ENCODE data around the gene CHP1. TPM values are rescaled to one million over a fixed set of nuclear protein-coding genes. Genes with fewer than 3 reads are reported as not detected.

CHP1 gene
- total and polyA plus RNA-seq, 2 of the 8 experiments (the other 6 are each of a cell fraction or from before 2014, with no cell fraction given), result 45.2 to 89.0 TPM

GRCh38 chr15:41259546-41260189 is 28.6 kb downstream of the CHP1 start:
- no peak overlapping the region for H3K27ac ChIP-seq (ENCODE audit: low read depth, low read length)
- H2AK5ac ChIP-seq (ENCODE audit: low read depth, low read length), result no peak overlapping the region
- H3K4me2 ChIP-seq (ENCODE audit: insufficient read depth in 1 of 2, low read depth in 2 of 2, low read length in 2 of 2), result no peak overlapping the region
- no peak overlapping the region for H2BK12ac ChIP-seq (ENCODE audit: low read depth, low read length)
- H3K79me2 ChIP-seq (ENCODE audit: control insufficient read depth in 1 of 2, insufficient read depth in 2 of 2, low read length in 2 of 2), result no peaks in the 10 kb centered on the region
- no peak overlapping the region for H2BK120ac ChIP-seq (replicated peaks; ENCODE audit: low read depth, low read length)
- no peaks in the 10 kb centered on the region for H3K23me2 ChIP-seq (ENCODE audit: low read depth, low read length)
- no peaks in the 10 kb centered on the region for H3K9me3 ChIP-seq (ENCODE audit: insufficient read depth in 2 of 2, low read depth in 1 of 2, low read length in 1 of 2)
- DNase-seq (ENCODE audit: low read depth in 1 of 2, low spot score in 2 of 2) (no peak), FAIRE-seq (no peak)
- H2BK5ac ChIP-seq (ENCODE audit: low read depth, low read length), result no peak overlapping the region
- H2BK15ac ChIP-seq (ENCODE audit: low read length), result no peak overlapping the region
- no peak overlapping the region for H3K9ac ChIP-seq (replicated peaks in 1 of 4; ENCODE audit: extremely low read depth in 1 of 4, low read depth in 3 of 4, low read length in 3 of 4)
- no peaks in the 10 kb centered on the region for H4K20me1 ChIP-seq (replicated peaks in 1 of 2; ENCODE audit: control insufficient read depth in 1 of 2, insufficient read depth in 2 of 2, low read length in 2 of 2)
- H3K36me3 ChIP-seq (ENCODE audit: control insufficient read depth in 2 of 4, insufficient read depth in 4 of 4, low read length in 3 of 4), result peaks cover 0 to 12% (median 3%) of the 10 kb centered on the region in 4 experiments; a peak in 3 of 8 replicates
- H4K8ac ChIP-seq (ENCODE audit: extremely low read depth, insufficient read depth, low read length), result no peak overlapping the region
- no peak overlapping the region for H3K4ac ChIP-seq (replicated peaks; ENCODE audit: insufficient read length, low read depth, low read length)
- H2AFZ ChIP-seq (ENCODE audit: low read length), result no peak overlapping the region
- ChIA-PET POLR2A (ENCODE audit: partially characterized antibody) (interaction anchor here (1.3 kb wide), 1 partner anchor 24 kb away, joined by 3 read pairs; no protein-coding TSS in a partner anchor), CTCF (ENCODE audit: partially characterized antibody) (interaction anchor here (0.6 to 1.5 kb wide), 3 partner anchors 29 to 252 kb away, joined by 3 to 5 read pairs (median 4); partner anchors contain the start of gene CHP1)
- no peak overlapping the region for H3K23ac ChIP-seq (ENCODE audit: insufficient read length)
- H4K5ac ChIP-seq (ENCODE audit: insufficient read length, low read depth, low read length), result no peak overlapping the region
- H3K79me1 ChIP-seq (ENCODE audit: low read depth, low read length), result no peaks in the 10 kb centered on the region
- H3K4me3 ChIP-seq (ENCODE audit: extremely low read depth in 1 of 4, insufficient read depth in 2 of 4, low read depth in 3 of 4, low read length in 4 of 4), result no peak overlapping the region
- no peak overlapping the region for H4K91ac ChIP-seq (replicated peaks; ENCODE audit: insufficient read length, low read length)
- H3K18ac ChIP-seq (ENCODE audit: extremely low read depth, low read length), result no peak overlapping the region
- H3K56ac ChIP-seq (replicated peaks; ENCODE audit: insufficient read length, low read depth, low read length), result no peak overlapping the region
- H3K4me1 ChIP-seq (replicated peaks in 1 of 4; ENCODE audit: control insufficient read depth in 3 of 4, insufficient read depth in 4 of 4, low read length in 3 of 4), result peaks cover 0 to 3% (median 2%) of the 10 kb centered on the region in 4 experiments; a peak in 6 of 7 replicates
- H3K14ac ChIP-seq (ENCODE audit: insufficient read length), result no peak overlapping the region
- no peaks in the 10 kb centered on the region for H3K27me3 ChIP-seq (replicated peaks in 1 of 4; ENCODE audit: control insufficient read depth in 3 of 4, extremely low read depth in 1 of 4, insufficient read depth in 3 of 4, low read length in 3 of 4)
- WGBS, 2 experiments (ENCODE audit: extremely low coverage in 1 of 2, insufficient coverage in 1 of 2, insufficient read length in 1 of 2, insufficient replicate concordance in 2 of 2, low coverage in 1 of 2, low lambda C conversion rate in 2 of 2, missing lambda C conversion rate in 1 of 2), result 86% methylated on average over 12 of the region's 12 CpGs; no CpG with 5 or more reads in 1 of the 2 experiments
- H2BK20ac ChIP-seq (ENCODE audit: low read length), result no peak overlapping the region
- TF ChIP-seq TBP (IDR thresholded peaks at IDR 0.05; ENCODE audit: low read depth, low read length) (no peak), POLR2AphosphoS5 (IDR thresholded peaks at IDR 0.05; ENCODE audit: low read depth, low read length) (no peak), BCL11A (IDR thresholded peaks at IDR 0.05; ENCODE audit: low read depth in 2 of 2, low read length in 2 of 2) (no peak), TAF1 (IDR thresholded peaks at IDR 0.05; ENCODE audit: low read depth, low read length) (no peak), TAF7 (optimal IDR thresholded peaks at IDR 0.05; ENCODE audit: borderline replicate concordance, low read depth, low read length) (no peak), ATF2 (IDR thresholded peaks at IDR 0.05; ENCODE audit: low read length) (no peak), E2F6 (IDR thresholded peaks at IDR 0.05) (no peak), SRF (IDR thresholded peaks at IDR 0.05; ENCODE audit: low read depth, low read length) (no peak), CBX5 (IDR thresholded peaks at IDR 0.05; ENCODE audit: low read depth, low read length) (no peak), TCF12 (IDR thresholded peaks at IDR 0.05; ENCODE audit: low read depth, low read length) (no peak), SIRT6 (IDR thresholded peaks at IDR 0.05; ENCODE audit: low read length) (no peak), POU5F1 (IDR thresholded peaks at IDR 0.05; ENCODE audit: low read depth, low read length) (no peak)
